Upper lobe of left lung (tissue), 4 donors: ENCODE results near the gene GRK3.

Source experiments
- EP300 ChIP-seq, 4 donors: sonication (generic); formaldehyde crosslinking; IDR thresholded peaks; one replicate each; pipeline ENCODE4 v1.5.1; 2017; ENCODE audit warnings: antibody characterized with exemption in 4 of 4, control low read depth in 2 of 4
- POLR2A ChIP-seq, 4 donors: fragments of 450-650 bp; IDR thresholded peaks; one replicate each; pipeline ENCODE4 v1.5.1; 2016 to 2017; ENCODE audit warnings: antibody characterized with exemption in 4 of 4, mild to moderate bottlenecking in 2 of 4
- POLR2AphosphoS5 ChIP-seq, 2 donors: sonication (generic); formaldehyde crosslinking; IDR thresholded peaks; one replicate each; pipeline ENCODE4 v1.5.1; 2017; ENCODE audit warnings: antibody characterized with exemption in 2 of 2
- TF ChIP-seq, protein P1 (sequence below), 6 experiments: fragments of 450-650 bp in 4 of 6; fragments of 200-600 bp in 2 of 6; sonication (generic) in 2 of 6; IDR thresholded peaks; one replicate each; pipeline ENCODE4 v1.5.1; 2016 to 2019; ENCODE audit warnings: antibody characterized with exemption in 6 of 6

DNA sequence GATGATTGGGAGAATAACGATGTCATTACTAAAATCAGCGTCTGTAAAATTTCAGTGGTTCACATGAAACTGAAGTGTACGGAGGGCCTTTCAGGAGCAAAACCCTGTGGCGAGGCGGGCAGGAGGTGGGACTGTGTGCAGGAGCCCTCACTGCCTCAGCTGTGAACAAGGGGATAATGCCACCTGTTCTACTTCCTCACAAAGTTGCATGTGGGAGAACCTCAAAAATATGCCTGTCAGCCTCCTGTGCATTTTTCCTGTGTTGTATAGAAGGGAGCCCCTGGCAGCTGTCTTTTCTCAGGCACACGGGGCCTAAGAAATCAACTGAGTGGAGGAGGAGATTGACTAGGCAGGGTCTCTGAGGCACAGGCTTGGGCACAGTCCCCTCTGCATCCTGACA is 134.5 kb downstream of the GRK3 start:
- TF ChIP-seq, protein P1, sequence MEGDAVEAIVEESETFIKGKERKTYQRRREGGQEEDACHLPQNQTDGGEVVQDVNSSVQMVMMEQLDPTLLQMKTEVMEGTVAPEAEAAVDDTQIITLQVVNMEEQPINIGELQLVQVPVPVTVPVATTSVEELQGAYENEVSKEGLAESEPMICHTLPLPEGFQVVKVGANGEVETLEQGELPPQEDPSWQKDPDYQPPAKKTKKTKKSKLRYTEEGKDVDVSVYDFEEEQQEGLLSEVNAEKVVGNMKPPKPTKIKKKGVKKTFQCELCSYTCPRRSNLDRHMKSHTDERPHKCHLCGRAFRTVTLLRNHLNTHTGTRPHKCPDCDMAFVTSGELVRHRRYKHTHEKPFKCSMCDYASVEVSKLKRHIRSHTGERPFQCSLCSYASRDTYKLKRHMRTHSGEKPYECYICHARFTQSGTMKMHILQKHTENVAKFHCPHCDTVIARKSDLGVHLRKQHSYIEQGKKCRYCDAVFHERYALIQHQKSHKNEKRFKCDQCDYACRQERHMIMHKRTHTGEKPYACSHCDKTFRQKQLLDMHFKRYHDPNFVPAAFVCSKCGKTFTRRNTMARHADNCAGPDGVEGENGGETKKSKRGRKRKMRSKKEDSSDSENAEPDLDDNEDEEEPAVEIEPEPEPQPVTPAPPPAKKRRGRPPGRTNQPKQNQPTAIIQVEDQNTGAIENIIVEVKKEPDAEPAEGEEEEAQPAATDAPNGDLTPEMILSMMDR (IDR thresholded peaks at IDR 0.05): no peak
- no peak for TF ChIP-seq POLR2A (IDR thresholded peaks at IDR 0.05)
- no peak for TF ChIP-seq POLR2AphosphoS5 (IDR thresholded peaks at IDR 0.05)
- TF ChIP-seq EP300 (IDR thresholded peaks at IDR 0.05): no peak
